Measurements from ENCODE around the gene BRD8. TPM values are rescaled to one million over a fixed set of nuclear protein-coding genes. Genes with fewer than 3 reads are reported as not detected.
"Not testable (repeated sequence)": the region's sequence is repeated elsewhere in the genome, so short reads cannot be mapped to it uniquely, and the experiment has no call there.

The BRD8 gene
- total RNA-seq, 1 donor from 2014 or later, result 31.7 TPM

GRCh38 chr5:138160706-138161105, 17.7 kb downstream of the BRD8 start:
- DNase-seq, result no peak

- no peak for DNase-seq
Measured at GRCh38 chr5:138159666-138160065, 18.8 kb downstream of the BRD8 start.

- DNase-seq, result no peak
Measured at GRCh38 chr5:138157626-138158025, 20.8 kb downstream of the BRD8 start.

- not testable (repeated sequence) for DNase-seq
Measured at GRCh38 chr5:138155977-138156376, 22.5 kb downstream of the BRD8 start.

GRCh38 chr5:138149530-138149929, 28.9 kb downstream of the BRD8 start:
- DNase-seq, result peak; percentile 32

GRCh38 chr5:138148811-138149210, 29.6 kb downstream of the BRD8 start:
- peak; percentile 84 for DNase-seq

- DNase-seq, result not testable (repeated sequence)
Measured at GRCh38 chr5:138143578-138143977, 34.9 kb downstream of the BRD8 start.

GRCh38 chr5:138141734-138142133, 36.7 kb downstream of the BRD8 start:
- no peak for DNase-seq

GRCh38 chr5:138140268-138140667, 38.2 kb downstream of the BRD8 start:
- no peak for DNase-seq

GRCh38 chr5:138139781-138140090, 38.7 kb downstream of the BRD8 start:
- no peak for DNase-seq

GRCh38 chr5:138138949-138139780, 39.3 kb downstream of the BRD8 start, which contains the start of gene NME5:
Gene NME5, minus strand, starts transcription at chr5:138139428. Its CDS starts 648 bp downstream, at chr5:138138780.
- DNase-seq, result peak; percentile 82

GRCh38 chr5:138132543-138132942, 45.9 kb downstream of the BRD8 start:
- no peak for DNase-seq

GRCh38 chr5:138129347-138129746, 49.1 kb downstream of the BRD8 start:
- no peak for DNase-seq

GRCh38 chr5:138128334-138128733, 50.1 kb downstream of the BRD8 start:
- DNase-seq, result peak; percentile 58

- DNase-seq, result no peak
Measured at GRCh38 chr5:138115254-138115653, 63.2 kb downstream of the BRD8 start.

GRCh38 chr5:138111937-138112336, 66.5 kb downstream of the BRD8 start:
- DNase-seq, result no peak

- no peak for DNase-seq
Measured at GRCh38 chr5:138111181-138111580, 67.2 kb downstream of the BRD8 start.

GRCh38 chr5:138110266-138110963, 68.0 kb downstream of the BRD8 start:
- no peak for DNase-seq

GRCh38 chr5:138109463-138110265, 68.8 kb downstream of the BRD8 start:
- no peak for DNase-seq

GRCh38 chr5:138107213-138107612, 71.2 kb downstream of the BRD8 start:
- no peak for DNase-seq

- DNase-seq, result no peak
Measured at GRCh38 chr5:138105709-138106108, 72.7 kb downstream of the BRD8 start.

- DNase-seq, result no peak
Measured at GRCh38 chr5:138103319-138103637, 75.2 kb downstream of the BRD8 start.

All from dermis blood vessel endothelial cell (primary cell).